HG03066 (cell line): Measurements from ENCODE around the gene GRK4.
"Not testable (repeated sequence)": the region's sequence is repeated elsewhere in the genome, so short reads cannot be mapped to it uniquely, and the experiment has no call there.

Experiments
- ATAC-seq: cut with Tn5 transposase; IDR thresholded peaks from one replicate; pipeline ENCODE4 v1.9.1; 2021; ENCODE audit warnings: low read depth; ENCODE audit not compliant: unreplicated experiment

The GRK4 gene

DNA sequence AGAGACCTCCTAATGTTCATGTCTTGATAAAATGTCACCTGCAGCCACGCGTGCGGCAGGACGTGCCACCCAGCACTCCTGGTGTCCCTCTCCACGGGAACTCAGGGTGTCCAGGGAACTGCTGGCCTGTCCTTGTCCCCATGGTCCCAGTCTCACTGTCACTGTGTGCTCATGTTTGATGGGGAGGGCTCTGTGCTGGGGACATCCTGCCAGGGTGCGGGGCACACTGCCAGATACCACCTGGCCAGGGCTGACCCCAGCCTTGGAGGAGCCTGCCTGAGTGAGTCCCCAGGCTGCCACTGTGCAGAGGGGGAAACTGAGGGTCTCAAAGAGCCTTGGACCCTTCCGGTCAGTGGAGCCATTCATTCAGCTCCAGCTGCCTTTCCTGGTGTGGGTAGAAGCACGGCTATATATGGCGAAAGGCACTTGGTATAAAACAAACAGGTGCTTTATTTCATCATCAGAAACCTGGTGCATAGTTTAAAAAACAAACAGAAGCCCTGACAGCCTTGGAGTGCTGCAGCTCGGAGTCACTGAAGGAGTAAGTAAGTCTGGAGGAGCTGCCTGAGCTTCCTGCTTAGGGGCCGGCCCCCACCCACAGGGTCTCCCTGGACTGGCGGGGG lies 33.1 kb upstream of the GRK4 start:
- no peak for ATAC-seq

DNA sequence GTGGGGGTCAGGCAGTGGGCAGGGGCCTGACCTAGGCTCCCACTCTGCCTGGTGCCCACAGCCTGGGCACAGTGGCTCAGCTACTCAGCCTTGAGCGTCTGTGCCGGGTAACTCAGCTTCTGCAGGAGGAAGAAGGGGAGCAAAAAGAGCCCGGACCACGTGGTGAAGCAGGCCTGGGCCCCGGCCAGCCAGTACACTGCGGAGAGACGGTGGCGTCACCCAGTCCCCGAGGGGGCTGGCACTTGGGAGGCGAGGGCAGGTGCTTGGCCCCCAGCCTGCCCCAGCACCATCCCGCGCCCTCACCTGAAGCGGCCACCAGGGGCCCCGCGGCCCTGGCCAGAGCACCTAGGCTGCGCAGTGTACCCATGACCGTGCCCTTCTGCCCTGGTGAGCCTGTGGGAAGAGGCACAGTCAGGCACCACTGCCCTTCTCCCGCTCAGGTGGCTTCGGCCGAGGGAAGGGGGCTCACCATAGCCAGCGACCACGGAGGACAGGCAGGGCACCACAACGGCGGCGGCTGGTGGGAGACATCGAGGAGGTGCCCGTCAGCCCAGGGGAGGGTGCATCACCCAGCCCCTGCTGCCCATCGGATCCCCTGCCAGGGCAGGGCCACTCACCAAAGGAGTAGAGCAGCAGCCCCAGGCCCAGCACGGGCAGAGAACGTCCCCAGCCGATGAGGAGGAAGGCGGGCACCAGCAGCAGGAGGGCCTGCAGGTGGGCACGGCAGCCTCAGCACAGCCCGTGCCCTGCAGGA lies 32.4 kb upstream of the GRK4 start:
- ATAC-seq = no peak

DNA sequence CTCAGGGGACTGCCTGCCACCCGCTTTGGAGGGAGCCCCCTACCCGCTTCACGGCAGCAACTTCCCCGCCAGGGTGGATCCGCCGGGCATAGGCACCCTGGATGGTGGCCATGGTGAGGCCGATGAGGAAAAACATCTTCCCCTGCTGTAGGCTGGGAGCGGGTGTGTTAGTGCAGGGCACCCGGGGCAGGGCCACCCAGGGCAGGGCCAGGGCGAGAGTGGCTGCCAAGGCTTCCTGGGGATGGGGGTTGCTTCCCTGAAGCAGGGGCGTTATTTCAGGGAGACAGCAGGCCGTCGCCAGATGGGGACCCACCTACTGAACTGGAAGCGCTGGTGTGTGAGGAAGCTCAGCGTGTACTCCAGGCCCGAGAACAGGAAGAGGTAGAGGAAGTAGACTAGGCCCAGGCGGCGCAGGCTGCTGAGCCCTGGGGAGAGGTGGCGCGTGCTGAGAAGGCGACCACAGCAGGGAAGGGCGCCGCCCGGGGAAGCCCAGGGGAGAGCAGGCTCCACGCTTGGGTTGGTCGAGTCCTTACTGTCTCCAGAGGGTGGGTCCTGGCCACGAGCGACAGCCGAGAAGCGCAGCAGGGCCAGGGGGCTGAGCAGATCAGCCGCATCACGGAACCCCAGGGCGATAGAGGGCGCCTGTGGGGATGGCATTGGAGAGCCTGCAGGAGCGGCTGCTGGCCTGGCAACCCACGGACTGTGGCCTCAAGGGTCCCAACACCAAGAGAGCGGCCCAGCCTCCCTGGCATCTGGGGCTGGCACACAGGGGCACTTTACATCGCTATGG lies 31.7 kb upstream of the GRK4 start:
- no peak for ATAC-seq

DNA sequence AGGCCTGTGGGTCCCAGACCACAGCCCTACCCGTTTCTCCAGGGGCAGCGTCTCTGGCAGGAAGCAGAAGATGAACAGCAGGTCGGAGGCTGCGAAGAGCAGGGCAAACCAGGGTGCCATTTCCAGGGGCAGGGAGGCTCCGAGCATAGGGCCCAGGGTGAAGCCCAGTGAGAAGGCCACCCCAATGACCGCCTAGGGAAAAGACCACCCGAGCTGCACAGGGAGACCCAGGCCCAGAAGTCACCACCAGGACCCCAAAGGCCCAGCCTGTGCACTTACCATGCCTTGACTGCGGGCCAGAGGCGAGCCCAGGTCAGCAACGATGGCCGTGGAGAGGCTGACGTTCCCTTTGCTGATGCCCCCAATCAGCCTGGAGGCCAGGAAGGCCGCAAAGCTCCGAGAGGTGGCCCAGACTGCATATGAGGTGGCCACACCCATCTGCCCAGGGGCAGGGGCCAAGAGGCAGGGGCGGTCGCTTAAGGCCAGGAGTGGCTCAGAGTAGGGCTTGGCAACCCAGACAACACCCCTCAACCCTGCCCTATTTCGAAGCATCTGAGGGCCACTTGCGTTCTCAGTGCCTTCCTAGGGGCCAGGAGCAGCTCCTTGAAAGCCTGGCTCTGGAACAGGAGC lies 30.9 kb upstream of the GRK4 start:
- ATAC-seq = no peak

DNA sequence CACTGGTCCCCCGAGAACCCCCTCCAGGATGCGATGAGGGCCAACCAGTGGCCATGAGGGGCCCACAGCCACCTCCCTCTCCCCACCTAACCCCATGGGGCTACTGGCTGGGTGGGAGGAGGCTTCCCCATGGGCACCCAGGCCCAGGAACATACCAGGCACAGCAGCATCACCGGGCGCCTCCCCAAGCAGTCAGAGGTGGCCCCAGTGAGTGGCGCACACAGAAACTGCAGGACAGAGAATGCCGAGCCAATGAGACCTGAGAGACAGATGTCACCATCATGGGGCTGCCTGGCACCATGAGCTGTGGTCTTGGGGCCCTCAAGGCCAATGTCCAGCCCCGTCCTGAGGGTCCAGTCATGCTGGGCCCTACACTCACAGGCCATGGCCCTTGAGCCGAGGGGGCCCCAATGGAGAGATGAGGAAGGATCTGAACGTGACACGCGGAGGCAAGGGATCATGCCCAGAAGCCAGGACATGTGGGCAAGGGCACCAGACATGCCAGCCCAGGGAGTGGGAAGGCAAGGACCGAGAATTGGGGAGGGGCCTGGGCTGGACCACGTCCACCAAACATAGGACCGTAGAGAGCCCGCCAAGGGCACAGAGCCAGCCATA lies 30.3 kb upstream of the GRK4 start:
- ATAC-seq = no peak

DNA sequence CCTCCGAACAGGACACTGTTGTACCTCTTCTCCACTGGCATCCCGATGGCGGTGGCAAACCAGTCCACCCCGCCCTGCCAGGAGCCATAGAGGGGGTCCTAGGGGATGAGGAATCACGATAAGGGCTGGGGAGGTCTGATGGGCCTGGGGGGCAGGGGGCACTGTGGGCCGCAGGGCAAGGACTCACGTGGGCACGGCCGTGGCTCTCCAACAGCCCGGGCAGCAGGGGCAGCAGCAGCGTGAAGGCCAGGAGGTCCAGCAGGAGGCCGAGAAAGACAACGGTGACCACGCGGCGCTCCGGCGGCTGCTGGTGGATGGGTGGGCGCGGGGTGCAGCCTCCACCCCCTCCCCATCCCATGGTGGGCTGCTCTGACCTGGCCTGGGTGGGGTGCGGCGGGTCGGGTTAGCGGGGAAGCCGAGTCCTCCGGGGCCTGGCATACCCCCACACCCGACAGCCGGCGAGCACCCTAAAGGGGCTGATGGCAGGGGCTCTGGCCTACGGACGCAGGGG lies 29.8 kb upstream of the GRK4 start:
- no peak for ATAC-seq

DNA sequence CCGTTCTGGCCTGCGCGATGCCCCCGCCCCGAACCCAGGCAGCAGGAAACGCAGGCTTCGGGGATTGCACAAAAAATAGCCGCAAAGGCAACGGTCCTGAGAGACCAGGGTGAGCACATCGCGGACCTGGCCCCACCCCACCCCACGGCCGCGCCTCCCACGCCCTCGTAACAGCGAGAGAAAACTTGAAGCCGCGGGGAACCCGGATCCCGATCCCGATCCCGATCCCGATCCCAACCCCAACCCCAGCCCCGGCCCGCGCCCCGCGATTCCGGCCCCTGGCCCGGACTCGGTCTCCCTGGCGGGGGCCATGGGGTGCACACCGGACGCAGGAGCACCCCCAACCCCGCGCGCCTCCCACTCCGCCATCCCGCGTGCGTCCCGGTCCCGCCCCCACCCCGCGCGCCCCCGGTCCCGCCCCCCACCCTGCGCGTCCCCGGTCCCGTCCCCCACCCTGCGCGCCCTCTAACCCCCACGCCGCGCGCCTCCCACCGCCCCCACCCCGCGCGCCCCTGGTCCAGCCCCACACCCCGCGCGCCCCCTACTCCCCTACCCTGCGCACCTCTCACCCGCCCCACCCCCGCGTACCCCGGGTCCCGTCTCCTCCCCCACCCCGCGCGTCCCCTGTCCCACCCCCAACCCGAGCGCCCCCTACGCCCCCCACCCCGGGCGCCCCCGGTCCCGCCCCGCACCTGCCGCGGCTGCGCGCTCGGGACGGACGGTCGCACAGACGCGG lies 29.1 kb upstream of the GRK4 start:
- ATAC-seq = no peak

DNA sequence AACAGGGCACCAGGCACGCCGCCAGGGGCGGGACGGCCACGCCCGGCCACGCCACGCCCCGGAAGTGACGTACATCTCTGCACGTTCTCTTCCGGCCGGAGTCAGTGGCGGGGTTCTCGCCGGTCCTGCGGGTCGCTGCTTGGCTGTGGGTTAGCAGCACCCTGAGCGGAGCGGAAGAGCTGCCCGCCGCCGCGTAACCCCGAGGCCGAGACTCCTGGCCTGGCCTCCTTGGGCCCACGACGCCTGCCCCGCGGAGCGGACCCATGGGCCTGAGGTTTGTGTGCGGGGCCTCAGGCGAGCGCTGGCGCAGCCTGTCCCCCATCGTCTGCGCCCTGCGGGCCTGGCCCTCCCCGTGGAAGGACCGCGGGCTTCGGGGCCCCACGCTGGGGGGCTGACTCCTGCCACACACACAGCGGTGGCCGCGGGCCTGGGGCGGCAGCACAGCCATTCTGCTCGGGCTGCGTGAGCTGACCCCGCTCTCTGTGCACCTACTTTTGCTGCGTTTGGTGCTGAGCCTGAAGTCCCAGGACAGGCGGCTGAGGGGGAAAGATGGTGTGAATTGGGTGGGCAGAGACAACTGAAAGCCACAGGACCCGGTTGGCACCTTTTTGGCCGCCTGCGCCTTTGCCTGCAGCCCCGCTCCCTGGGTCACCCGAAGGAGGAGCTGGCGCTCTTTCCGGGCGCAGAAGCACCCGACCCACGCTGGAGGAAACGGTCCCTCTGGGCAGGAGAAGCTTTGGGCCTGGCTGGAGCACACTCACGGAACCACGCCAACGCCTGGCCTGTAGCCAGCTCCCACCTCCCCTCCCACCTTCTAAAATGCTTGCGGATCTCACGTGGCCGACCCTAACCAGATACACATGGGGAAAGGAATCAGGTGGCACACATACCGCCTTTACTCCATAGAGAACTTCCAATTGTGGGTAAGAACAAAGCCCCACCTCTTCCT lies 28.3 kb upstream of the GRK4 start:
- ATAC-seq = peak; percentile 39

DNA sequence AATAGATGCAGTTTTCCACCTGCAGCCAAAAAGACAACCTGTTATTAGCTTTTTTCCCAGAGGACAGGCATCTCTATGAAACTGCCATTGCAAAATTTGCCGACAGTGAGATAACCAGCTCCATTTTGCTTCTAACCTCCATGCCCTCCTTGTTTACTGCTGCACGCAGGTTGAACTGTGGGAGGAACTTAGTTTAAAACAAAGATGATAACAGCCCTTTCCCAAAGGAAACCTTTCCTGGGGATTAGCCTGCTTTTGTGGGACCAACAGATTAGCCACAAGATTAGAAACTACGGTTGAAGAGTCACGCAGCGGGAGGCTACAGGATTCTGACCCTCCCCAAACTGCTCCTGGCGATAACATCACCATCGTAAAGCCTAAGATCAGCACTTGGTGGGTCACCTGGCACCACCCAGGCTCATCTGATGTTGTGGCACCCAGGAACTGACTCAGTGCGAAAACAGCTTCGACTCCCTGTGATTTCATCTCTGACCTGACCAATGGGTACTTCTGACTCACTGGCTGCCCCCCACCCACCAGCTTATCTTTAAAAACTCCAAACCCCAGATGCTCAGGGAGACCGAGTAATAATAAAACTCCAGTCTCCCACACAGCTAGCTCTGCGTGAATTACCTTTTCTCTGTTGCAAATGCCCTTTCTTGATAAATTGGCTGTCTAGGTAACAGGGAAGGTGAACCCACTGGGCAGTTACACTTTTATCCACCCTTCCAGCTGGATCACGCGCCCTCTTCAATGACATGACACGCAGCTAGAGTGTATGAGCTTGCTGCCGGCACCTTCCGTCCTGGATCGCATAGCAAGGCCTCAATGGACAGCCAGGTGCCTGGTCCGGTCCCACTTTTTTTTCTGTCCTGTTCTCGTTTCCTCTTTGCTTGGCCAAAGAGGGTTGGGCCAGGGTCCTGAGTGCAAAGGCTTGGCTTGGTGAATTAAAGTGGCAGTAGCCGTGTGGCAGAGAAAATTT lies 27.3 kb upstream of the GRK4 start:
- ATAC-seq = no peak

DNA sequence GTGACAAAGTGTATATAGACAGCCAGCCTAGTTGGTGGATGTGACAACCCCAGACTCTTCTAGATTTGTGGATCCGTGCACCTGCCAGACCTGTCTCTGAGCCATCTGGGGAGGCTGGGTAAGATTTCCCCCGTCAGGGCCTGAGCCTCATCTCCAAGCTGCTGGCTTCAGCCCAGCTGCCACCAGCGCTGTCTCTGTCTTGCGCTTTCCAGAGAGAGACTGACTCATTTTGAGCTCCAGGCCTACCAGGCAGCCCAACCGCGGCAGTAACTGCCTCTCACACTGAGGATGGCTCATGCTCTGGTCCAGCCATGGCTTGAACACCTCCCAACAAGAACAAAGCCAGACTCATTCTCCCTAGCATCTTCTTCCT lies 26.6 kb upstream of the GRK4 start:
- ATAC-seq = peak; percentile 40

DNA sequence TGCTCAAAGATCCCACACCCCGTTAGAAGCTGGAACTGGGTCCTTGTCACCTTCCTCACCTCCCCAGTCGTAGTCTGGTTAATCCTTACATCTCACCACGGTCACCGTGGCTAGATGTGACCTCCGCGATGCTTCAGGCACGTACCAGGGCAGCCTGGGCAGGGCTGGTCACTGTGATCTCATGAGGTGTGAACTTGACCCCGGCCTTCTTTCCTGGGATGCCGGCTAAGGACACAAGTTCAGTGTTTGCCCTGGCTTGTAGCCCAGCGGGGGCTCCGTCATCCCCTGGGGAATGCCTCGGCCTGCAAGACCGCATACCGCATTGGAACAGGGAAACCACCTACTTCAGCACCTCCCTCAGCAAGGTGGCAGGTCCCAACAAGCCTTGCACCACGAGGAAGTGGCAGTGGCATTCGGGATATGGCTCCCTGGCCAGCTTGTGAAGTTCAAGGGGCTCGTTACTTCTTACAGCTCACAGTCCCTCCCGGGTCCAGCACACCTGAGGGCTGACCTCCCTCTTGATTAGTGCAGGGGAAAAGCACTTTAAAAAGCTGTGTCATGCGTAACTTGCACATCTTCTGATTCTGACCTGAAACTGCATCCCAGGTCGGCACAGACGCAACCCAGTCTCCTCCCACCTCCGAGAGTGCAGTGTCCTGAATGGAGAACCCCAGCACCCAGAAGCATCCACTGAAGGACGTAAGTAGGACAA lies 26.1 kb upstream of the GRK4 start:
- ATAC-seq = peak; percentile 21

DNA sequence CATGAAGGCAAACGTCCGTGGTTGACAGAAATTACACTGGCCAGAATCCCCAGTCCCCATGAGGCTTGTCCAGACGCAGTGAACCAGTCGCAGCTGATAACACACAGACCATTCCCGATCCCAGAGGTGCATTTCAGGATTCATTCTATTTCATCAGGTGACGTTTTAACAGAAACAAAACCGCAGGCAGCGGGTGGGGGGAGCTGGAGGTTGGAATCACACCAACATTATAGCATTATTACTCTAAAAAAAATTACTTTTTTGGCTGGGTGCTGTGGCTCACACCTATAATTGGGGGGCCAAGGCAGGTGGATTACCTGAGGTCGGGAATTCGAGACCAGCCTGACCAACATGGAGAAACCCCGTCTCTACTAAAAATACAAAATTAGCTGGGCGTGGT lies 25.4 kb upstream of the GRK4 start:
- ATAC-seq = no peak

DNA sequence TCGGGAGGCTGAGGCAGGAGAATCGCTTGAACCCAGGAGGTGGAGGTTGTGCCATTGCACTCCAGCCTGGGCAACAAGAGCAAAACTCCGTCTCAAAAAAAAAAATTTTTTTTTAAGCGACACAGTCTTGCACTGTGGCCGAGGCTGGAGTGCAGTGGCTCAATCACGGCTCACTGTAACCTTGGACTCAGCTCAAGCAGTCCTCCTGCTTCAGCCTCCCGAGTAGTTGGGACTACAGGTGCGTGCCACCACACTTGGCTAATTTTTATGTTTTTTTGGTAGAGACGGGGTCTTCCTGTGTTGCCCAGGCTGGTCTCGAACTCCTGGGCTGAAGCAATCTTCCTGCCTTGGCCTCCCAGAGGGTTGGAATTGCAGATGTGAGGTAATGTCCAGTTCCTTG lies 25.0 kb upstream of the GRK4 start:
- ATAC-seq = not testable (repeated sequence)

DNA sequence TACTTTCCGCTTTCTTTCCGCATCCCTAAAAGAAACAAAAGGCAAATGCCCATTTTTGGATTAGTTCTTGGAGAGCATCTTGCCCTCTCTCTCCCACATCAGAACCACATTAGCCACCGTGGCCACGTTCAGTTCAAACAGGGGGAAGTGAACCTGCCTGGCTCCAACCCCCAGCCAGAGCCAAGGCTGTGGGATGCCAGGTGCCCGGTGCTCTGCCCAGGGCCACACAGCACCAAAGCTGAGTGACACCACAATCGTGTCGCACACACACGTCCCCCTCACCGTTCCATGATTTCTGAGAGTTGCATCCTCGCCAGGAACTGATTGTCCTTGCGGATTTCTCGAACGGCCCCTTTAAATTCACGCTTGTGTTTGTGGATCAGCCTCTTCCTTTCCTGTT lies 24.5 kb upstream of the GRK4 start:
- no peak for ATAC-seq

DNA sequence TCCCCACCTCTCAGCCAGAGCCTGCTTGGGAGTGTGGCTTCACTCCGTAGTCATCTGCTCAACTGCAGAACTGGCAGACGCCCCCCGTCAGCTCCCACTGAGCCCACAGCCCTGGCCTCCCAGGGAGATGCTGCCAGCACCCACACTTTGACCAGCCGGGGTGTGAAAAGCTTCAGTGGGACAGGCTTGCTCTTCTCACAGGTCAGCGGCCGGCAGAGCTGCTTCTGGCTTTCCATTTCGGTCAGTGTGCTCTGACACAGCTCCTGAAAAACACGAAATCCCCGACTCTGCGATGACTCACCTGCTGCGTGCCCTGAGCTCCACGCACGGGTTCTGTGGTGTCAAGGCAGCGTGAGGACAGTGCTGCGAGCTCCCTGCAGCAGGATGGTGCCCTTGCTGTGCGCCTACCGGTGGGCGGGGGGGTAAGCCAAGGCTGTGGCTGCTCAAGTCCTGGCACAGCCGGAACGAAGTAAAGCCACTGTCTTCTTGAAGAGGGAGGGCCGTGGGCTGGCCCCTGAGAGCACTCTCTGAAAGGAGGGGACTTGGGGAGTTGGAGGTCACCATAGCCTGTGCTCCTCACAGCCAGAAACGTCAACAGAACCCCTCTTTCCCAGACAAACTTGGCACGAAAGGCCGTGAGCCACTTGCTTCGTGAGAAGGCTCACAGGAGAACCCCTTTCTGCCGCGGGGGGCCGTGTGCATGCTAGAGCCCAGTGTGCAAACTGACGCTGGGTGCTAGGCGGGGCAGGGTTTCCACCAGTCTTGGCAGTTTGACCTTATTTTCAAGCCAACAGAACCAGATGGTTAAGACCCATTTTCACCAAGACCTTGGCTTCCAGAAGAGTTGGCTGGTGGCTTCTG lies 23.8 kb upstream of the GRK4 start:
- no peak for ATAC-seq
